ENCODE data around the gene AGBL4.

The AGBL4 gene

DNA sequence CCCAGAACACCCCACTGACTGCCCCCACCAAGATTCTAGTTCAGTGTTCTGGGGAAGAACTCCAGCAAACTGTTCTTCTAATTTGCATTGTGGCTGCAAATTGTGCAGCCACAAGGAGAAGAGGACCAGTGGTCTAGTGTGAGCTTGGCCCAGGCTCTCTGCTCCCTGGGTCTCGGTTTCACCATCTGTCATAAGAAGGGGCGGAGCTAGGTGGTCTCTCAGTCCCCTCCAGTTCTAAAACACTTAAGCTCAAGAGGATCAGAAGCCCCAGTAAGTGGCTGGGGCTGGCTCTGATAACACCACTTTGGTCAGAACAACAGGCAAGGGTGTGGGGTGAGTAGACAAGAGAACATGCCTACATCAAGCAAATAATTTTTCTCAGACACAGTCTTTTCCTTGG lies 1346.9 kb downstream of the AGBL4 start:
- Histone ChIP-seq H3K9ac (ENCODE audit: low read length in 5 of 5) (no peak overlapping the region), H3K9me3 (ENCODE audit: control insufficient read depth in 5 of 5, low read length in 5 of 5) (no peaks in the 10 kb centered on the region), H3K27ac (ENCODE audit: low read depth, low read length) (no peak overlapping the region), H3K27me3 (ENCODE audit: control insufficient read depth in 5 of 5, insufficient read depth in 4 of 5, low read length in 5 of 5) (peaks cover 0 to 3% (median 0%) of the 10 kb centered on the region in 5 donors), H3K4me3 (ENCODE audit: low read depth in 1 of 5, low read length in 5 of 5) (no peak overlapping the region), H3K36me3 (ENCODE audit: control insufficient read depth in 5 of 5, insufficient read depth in 5 of 5, low read length in 5 of 5) (no peaks in the 10 kb centered on the region), H3K4me1 (ENCODE audit: control insufficient read depth in 5 of 5, insufficient read depth in 5 of 5, low read length in 5 of 5) (peaks cover 4 to 44% (median 29%) of the 10 kb centered on the region in 5 donors)

DNA sequence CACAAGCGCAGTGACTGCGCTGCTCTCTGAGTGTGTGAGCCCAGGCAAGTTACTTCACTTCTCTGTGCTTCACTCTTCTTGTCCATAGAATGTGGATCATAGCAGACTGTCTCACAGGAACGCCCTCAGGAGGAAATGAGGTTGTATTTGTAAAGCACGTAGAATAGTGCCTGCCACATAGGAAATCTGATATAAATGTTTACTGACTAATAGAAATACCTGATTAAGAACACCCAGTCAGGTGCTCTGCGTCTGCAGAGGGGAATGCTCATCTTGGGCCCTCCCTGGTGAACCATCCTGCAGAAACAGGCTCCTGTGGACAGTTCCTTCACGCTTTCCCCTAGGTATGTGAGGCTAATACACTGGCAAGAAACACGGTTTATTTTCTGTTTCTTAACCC lies 1347.4 kb downstream of the AGBL4 start:
- Histone ChIP-seq H3K36me3 (ENCODE audit: control insufficient read depth in 5 of 5, insufficient read depth in 5 of 5, low read length in 5 of 5) (no peaks in the 10 kb centered on the region), H3K27me3 (ENCODE audit: control insufficient read depth in 5 of 5, insufficient read depth in 4 of 5, low read length in 5 of 5) (peaks cover 0 to 3% (median 0%) of the 10 kb centered on the region in 5 donors), H3K4me1 (ENCODE audit: control insufficient read depth in 5 of 5, insufficient read depth in 5 of 5, low read length in 5 of 5) (peaks cover 4 to 42% (median 25%) of the 10 kb centered on the region in 5 donors), H3K4me3 (ENCODE audit: low read depth in 1 of 5, low read length in 5 of 5) (no peak overlapping the region), H3K27ac (ENCODE audit: low read depth, low read length) (no peak overlapping the region), H3K9ac (ENCODE audit: low read length in 5 of 5) (no peak overlapping the region), H3K9me3 (ENCODE audit: control insufficient read depth in 5 of 5, low read length in 5 of 5) (no peaks in the 10 kb centered on the region)

DNA sequence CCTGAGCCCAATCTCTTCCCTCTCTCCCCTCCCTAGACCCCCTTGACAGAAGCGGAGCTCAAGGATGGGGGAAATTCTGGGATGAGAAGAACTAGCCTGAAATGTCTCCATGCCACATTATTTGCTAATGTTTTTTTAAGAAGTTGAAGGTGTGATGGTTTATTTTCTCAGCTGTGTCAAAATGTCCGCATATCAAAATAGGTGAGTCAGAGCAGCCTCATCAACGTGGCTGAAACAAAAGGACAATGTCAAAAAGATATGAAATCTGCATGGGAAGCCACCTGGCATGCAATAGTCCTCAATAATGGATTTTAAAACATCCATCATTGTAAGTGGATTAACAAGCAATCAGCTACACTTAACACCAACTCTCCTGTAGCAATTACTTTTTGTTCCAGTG lies 1348.5 kb downstream of the AGBL4 start:
- Histone ChIP-seq H3K9ac (ENCODE audit: low read length in 5 of 5) (no peak overlapping the region), H3K4me1 (ENCODE audit: control insufficient read depth in 5 of 5, insufficient read depth in 5 of 5, low read length in 5 of 5) (peaks cover 7 to 34% (median 16%) of the 10 kb centered on the region in 5 donors), H3K4me3 (ENCODE audit: low read depth in 1 of 5, low read length in 5 of 5) (no peak overlapping the region), H3K9me3 (ENCODE audit: control insufficient read depth in 5 of 5, low read length in 5 of 5) (no peaks in the 10 kb centered on the region), H3K27ac (ENCODE audit: low read depth, low read length) (no peak overlapping the region), H3K27me3 (ENCODE audit: control insufficient read depth in 5 of 5, insufficient read depth in 4 of 5, low read length in 5 of 5) (peaks cover 0 to 6% (median 0%) of the 10 kb centered on the region in 5 donors), H3K36me3 (ENCODE audit: control insufficient read depth in 5 of 5, insufficient read depth in 5 of 5, low read length in 5 of 5) (no peaks in the 10 kb centered on the region)

DNA sequence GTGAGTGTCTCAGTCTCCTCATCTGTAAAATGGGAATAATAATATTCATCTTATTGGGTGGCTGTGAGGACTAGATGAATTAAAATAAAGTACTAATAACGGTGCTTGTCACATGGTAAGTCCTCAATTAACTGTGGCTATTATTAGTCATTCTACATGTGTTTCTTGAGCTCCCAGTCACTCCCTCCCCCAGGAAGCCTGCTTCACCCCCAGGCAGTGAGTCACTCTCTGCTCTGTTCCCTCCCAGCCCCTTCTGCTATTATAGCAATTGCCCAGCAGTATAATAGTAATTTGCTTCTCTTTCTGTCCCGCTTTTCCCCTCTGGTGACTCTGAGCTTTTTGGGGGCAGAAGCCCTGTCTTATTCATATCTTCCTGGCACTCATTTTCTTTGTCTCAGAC lies 1349.1 kb downstream of the AGBL4 start:
- peaks cover 4 to 28% (median 10%) of the 10 kb centered on the region in 5 donors for H3K4me1 ChIP-seq (ENCODE audit: control insufficient read depth in 5 of 5, insufficient read depth in 5 of 5, low read length in 5 of 5)
- H3K27me3 ChIP-seq (ENCODE audit: control insufficient read depth in 5 of 5, insufficient read depth in 4 of 5, low read length in 5 of 5) = peaks cover 0 to 8% (median 0%) of the 10 kb centered on the region in 5 donors
- H3K36me3 ChIP-seq (ENCODE audit: control insufficient read depth in 5 of 5, insufficient read depth in 5 of 5, low read length in 5 of 5) = no peaks in the 10 kb centered on the region
- H3K9ac ChIP-seq (ENCODE audit: low read length in 5 of 5) = no peak overlapping the region
- H3K9me3 ChIP-seq (ENCODE audit: control insufficient read depth in 5 of 5, low read length in 5 of 5) = no peaks in the 10 kb centered on the region
- no peak overlapping the region for H3K4me3 ChIP-seq (ENCODE audit: low read depth in 1 of 5, low read length in 5 of 5)
- H3K27ac ChIP-seq (ENCODE audit: low read depth, low read length) = no peak overlapping the region

DNA sequence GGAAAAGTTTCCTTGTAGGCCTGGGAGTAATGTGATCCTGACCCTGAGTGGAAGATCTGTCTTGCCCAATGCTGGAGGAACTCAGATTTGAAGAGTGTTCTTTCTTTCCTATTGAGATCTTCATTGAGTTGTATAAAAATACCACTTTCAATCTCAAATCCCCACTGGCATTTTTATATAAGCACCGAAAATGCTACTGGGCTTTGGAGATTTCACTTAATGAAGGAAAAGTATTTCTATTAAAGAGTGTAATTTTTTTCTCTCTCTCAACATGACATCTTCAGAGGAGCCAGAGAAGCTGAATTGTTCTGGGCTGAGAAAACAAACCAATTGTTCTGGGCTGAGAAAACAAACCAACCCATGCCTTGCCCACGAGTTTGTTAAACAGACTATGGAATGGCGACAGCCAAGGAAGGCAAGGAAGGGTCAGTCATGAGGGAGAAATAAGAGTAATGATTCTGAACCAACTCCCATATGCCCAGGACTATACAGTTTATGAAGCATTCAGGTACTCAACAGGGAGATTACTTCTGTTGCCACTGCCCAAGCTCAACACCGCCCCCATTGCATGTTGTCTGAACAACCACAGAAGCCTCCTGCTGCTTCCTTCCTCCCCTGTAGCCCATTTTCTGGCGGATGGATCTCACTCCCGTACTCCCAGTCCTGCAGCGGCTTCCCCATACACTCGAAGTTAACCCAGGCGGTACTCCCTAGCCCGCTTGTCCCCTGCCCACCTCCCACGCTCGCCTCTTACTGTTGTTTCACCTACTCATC lies 1350.2 kb downstream of the AGBL4 start:
- Histone ChIP-seq H3K4me3 (ENCODE audit: low read depth in 1 of 5, low read length in 5 of 5) (no peak overlapping the region), H3K36me3 (ENCODE audit: control insufficient read depth in 5 of 5, insufficient read depth in 5 of 5, low read length in 5 of 5) (no peaks in the 10 kb centered on the region), H3K27me3 (ENCODE audit: control insufficient read depth in 5 of 5, insufficient read depth in 4 of 5, low read length in 5 of 5) (peaks cover 0 to 9% (median 0%) of the 10 kb centered on the region in 5 donors), H3K9ac (ENCODE audit: low read length in 5 of 5) (no peak overlapping the region), H3K27ac (ENCODE audit: low read depth, low read length) (no peak overlapping the region), H3K4me1 (ENCODE audit: control insufficient read depth in 5 of 5, insufficient read depth in 5 of 5, low read length in 5 of 5) (peaks cover 3 to 21% (median 6%) of the 10 kb centered on the region in 5 donors), H3K9me3 (ENCODE audit: control insufficient read depth in 5 of 5, low read length in 5 of 5) (no peaks in the 10 kb centered on the region)

DNA sequence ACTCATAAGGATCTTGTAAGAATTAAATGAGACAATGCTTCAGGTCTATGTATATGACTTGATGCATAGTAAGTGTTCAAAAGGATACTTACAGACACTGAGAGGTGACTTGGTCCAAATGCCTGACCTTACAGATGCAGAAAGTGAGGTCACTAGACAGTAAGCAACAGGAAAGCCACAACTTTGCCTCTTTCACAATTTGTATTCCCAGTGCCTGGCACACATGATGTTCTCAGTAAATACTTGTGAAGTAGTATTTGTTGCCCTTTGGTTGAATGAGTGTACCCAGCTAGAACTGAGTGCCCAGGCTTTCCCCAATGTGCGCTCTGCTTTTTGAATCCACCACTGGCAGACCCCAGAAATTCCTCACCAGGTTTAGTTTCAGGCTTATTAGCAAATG lies 1352.2 kb downstream of the AGBL4 start:
- no peak overlapping the region for H3K4me3 ChIP-seq (ENCODE audit: low read depth in 1 of 5, low read length in 5 of 5)
- no peaks in the 10 kb centered on the region for H3K36me3 ChIP-seq (ENCODE audit: control insufficient read depth in 5 of 5, insufficient read depth in 5 of 5, low read length in 5 of 5)
- H3K9ac ChIP-seq (ENCODE audit: low read length in 5 of 5) = no peak overlapping the region
- H3K4me1 ChIP-seq (ENCODE audit: control insufficient read depth in 5 of 5, insufficient read depth in 5 of 5, low read length in 5 of 5) = peaks cover 0 to 16% (median 3%) of the 10 kb centered on the region in 5 donors
- H3K27ac ChIP-seq (ENCODE audit: low read depth, low read length) = no peak overlapping the region
- no peaks in the 10 kb centered on the region for H3K9me3 ChIP-seq (ENCODE audit: control insufficient read depth in 5 of 5, low read length in 5 of 5)
- peaks cover 0 to 9% (median 0%) of the 10 kb centered on the region in 5 donors for H3K27me3 ChIP-seq (ENCODE audit: control insufficient read depth in 5 of 5, insufficient read depth in 4 of 5, low read length in 5 of 5)

DNA sequence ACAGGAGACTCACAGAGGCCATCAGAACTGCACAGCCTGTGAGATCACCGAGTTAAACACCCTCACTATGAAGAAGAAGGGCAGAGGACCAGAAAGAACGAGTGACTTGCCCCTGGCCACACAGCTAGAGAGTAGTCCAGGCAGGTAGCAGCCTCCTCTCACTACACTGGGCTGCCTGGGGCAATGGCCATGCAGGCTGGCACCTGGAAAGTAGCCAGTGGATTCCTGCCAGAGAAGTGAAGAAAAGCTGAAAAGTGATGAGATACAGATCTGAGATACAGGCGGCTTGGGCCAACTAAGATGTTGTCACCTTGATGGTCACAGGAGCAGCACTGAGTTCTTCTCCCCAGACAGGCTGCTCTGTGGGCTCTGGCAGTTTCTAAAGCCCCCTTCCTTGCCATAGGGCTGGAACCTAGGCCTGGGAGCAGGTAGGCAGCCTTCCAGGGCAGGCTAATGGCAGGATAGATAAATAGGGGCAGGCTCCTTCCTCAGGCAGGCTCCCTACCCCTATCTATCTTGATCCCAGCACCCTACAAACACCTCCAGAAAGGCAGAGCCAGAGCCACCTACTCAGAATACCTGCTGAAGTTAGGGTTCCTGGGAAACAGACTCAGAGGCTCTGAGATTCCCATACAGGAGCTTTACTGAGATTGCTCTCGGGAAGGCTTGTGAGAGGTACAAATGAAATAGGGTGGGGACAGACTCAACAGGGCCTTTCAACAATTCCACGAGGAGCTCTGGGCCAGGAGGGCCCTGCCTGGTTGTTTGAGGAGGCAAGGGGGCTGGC lies 1353.3 kb downstream of the AGBL4 start:
- no peaks in the 10 kb centered on the region for H3K36me3 ChIP-seq (ENCODE audit: control insufficient read depth in 5 of 5, insufficient read depth in 5 of 5, low read length in 5 of 5)
- no peak overlapping the region for H3K27ac ChIP-seq (ENCODE audit: low read depth, low read length)
- H3K9me3 ChIP-seq (ENCODE audit: control insufficient read depth in 5 of 5, low read length in 5 of 5) = no peaks in the 10 kb centered on the region
- no peak overlapping the region for H3K4me3 ChIP-seq (ENCODE audit: low read depth in 1 of 5, low read length in 5 of 5)
- peak overlapping the region in 1 of 5 donors; percentile 59 for H3K9ac ChIP-seq (ENCODE audit: low read length in 5 of 5)
- H3K4me1 ChIP-seq (ENCODE audit: control insufficient read depth in 5 of 5, insufficient read depth in 5 of 5, low read length in 5 of 5) = peaks cover 0 to 16% (median 3%) of the 10 kb centered on the region in 5 donors
- peaks cover 0 to 9% (median 0%) of the 10 kb centered on the region in 5 donors for H3K27me3 ChIP-seq (ENCODE audit: control insufficient read depth in 5 of 5, insufficient read depth in 4 of 5, low read length in 5 of 5)

DNA sequence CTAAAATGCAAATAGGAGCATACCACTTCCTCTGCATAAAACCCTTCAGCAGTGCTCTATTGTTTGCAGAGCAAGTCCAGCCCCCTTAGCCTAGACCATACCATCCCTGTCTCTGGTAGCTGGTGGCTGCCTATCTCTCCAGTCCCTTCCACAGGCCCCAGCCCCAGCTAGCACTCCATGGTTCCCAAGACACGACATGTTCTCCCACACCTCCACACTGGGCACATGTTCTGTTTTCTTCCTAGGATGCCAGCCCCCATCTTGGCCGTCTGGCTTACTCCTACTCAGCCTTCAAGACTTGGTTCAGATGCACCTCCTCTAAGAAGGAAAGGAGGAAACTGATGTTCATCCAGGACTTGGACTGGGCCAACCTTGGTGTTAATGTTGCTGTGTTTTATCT lies 1355.4 kb downstream of the AGBL4 start:
- H3K4me1 ChIP-seq (ENCODE audit: control insufficient read depth in 5 of 5, insufficient read depth in 5 of 5, low read length in 5 of 5) = peaks cover 0 to 16% (median 3%) of the 10 kb centered on the region in 5 donors
- H3K9me3 ChIP-seq (ENCODE audit: control insufficient read depth in 5 of 5, low read length in 5 of 5) = no peaks in the 10 kb centered on the region
- no peaks in the 10 kb centered on the region for H3K36me3 ChIP-seq (ENCODE audit: control insufficient read depth in 5 of 5, insufficient read depth in 5 of 5, low read length in 5 of 5)
- H3K27me3 ChIP-seq (ENCODE audit: control insufficient read depth in 5 of 5, insufficient read depth in 4 of 5, low read length in 5 of 5) = peaks cover 0 to 7% (median 0%) of the 10 kb centered on the region in 5 donors
- H3K9ac ChIP-seq (ENCODE audit: low read length in 5 of 5) = no peak overlapping the region
- no peak overlapping the region for H3K4me3 ChIP-seq (ENCODE audit: low read depth in 1 of 5, low read length in 5 of 5)
- H3K27ac ChIP-seq (ENCODE audit: low read depth, low read length) = no peak overlapping the region

DNA sequence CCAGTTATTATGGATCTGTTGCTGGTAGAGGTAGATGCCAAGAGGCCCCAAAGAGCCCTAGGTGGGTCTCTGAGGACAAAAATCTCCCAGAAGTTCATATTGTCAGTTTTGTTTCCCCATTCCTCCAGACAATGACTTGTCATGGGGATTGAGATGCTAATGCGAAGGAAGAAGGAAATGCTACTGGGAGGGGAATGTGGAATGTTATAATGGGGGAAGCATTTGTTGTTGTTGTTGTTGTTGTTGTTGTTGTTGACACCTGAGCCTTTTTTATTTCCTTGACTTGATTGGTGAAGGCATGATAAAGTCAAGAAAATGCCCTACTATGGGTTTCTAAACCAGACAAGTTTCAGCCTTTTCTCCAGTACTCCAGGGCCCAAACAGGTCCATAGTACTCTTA lies 1356.0 kb downstream of the AGBL4 start:
- peaks cover 0 to 7% (median 0%) of the 10 kb centered on the region in 5 donors for H3K27me3 ChIP-seq (ENCODE audit: control insufficient read depth in 5 of 5, insufficient read depth in 4 of 5, low read length in 5 of 5)
- H3K9me3 ChIP-seq (ENCODE audit: control insufficient read depth in 5 of 5, low read length in 5 of 5) = no peaks in the 10 kb centered on the region
- no peak overlapping the region for H3K4me3 ChIP-seq (ENCODE audit: low read depth in 1 of 5, low read length in 5 of 5)
- no peak overlapping the region for H3K27ac ChIP-seq (ENCODE audit: low read depth, low read length)
- H3K4me1 ChIP-seq (ENCODE audit: control insufficient read depth in 5 of 5, insufficient read depth in 5 of 5, low read length in 5 of 5) = peaks cover 0 to 12% (median 3%) of the 10 kb centered on the region in 5 donors
- H3K36me3 ChIP-seq (ENCODE audit: control insufficient read depth in 5 of 5, insufficient read depth in 5 of 5, low read length in 5 of 5) = no peaks in the 10 kb centered on the region
- H3K9ac ChIP-seq (ENCODE audit: low read length in 5 of 5) = no peak overlapping the region
